Head of caudate nucleus (tissue), 42 donors: ENCODE results near the gene MARK3.

Experiments used
- DNase-seq, 42 donors: peaks; one replicate each; pipeline versions ENCODE4 v3.0.0 to v3.0.0-alpha.2; 2020 to 2021; ENCODE audit warnings: mixed read lengths in 7 of 42
- intact Hi-C: fragments of 100-400 bp; cut with DNase I; formaldehyde crosslinking; loops from one replicate; pipeline ENCODE4 v1.15.0; 2022

The MARK3 gene

GRCh38 chr14:103463149-103463548 is 77.9 kb downstream of the MARK3 start:
- intact Hi-C loops: no loop called here
- no peak for DNase-seq

GRCh38 chr14:103463851-103464250 is 78.6 kb downstream of the MARK3 start:
- DNase-seq: no peak
- intact Hi-C loops: no loop called here

DNA sequence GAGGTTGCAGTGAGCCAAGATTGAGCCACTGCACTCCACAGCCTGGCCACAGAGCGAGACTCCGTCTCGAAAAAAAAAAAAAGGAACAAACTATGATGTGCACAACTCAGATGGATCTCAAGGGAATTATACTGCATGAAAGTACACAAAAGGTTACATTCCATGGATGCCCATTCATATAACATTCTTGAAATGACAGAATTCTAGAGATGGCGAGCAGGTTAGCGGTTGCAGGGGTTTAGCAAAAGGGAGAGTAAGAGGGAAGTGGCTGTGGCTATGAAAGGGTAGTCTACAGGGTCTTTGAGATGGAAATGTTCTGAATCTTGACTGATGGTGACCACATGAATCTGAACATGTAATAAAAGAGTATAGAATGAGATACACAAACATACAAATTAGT is 87.7 kb downstream of the MARK3 start:
- intact Hi-C loops: no loop called here
- no peak for DNase-seq

GRCh38 chr14:103474893-103475292 is 89.7 kb downstream of the MARK3 start:
- intact Hi-C loops: no loop called here
- no peak for DNase-seq

DNA sequence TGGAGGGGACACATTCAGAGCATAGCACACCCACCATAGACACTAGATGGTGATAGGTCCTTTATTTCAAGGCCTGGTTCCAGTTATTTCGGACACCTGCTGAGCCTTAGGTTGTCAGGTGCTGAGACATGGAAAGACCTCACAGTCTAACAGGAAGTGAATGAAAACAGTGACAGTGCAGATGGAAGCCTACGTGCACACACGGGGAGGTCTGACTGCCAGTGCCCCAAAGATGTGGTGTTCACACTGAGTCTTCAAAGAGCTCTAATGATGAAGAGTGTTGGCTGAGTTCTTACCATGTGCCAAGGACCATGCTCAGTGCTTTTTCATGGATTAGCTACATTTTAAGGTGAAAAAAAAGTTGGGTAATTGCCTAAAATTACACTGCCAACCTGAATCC is 90.8 kb downstream of the MARK3 start:
- DNase-seq: no peak
- intact Hi-C loops: no loop called here

- no peak for DNase-seq
- intact Hi-C loops: no loop called here
Measured at GRCh38 chr14:103476631-103477030, 91.4 kb downstream of the MARK3 start.

DNA sequence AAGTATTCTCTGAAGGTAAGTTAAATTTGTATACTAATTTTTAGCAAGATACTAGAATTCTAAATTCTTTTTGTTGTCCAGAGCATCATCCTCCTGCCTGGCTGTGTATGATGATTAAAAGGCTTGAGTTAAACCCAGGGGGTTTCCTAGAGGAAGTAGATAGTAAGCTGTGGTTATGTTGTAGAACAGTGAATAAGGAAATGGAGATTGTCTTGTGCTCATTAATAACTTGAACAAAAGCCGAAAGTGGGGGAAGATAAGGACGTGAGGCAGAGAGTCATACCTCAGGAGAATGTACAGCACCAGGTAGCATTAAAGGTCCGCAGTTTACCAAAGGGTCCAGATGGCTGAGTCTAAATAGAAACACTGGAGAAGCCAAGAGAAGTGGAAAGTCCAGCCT is 95.4 kb downstream of the MARK3 start:
- intact Hi-C loops: no loop called here
- DNase-seq: no peak

GRCh38 chr14:103483600-103483999 is 98.4 kb downstream of the MARK3 start:
- DNase-seq: no peak
- intact Hi-C loops: no loop called here

GRCh38 chr14:103485504-103485903 is 100.3 kb downstream of the MARK3 start:
- no peak for DNase-seq

GRCh38 chr14:103488071-103488470 is 102.9 kb downstream of the MARK3 start:
- intact Hi-C loops: no loop called here
- no peak for DNase-seq

More at GRCh38 chr14:103485504-103485903, 100.3 kb downstream of the MARK3 start:
- intact Hi-C loops: no loop called here

- DNase-seq: no peak
- intact Hi-C loops: no loop called here
Measured at GRCh38 chr14:103488960-103489359, 103.7 kb downstream of the MARK3 start.

- no peak for DNase-seq
- intact Hi-C loops: loop anchor here (10.0 kb wide), 1 partner anchor 55 kb away; no protein-coding TSS in a partner anchor
Measured at GRCh38 chr14:103489621-103490020, 104.4 kb downstream of the MARK3 start.

- intact Hi-C loops: loop anchor here (10.0 kb wide), 1 partner anchor 53 kb away; no protein-coding TSS in a partner anchor
- DNase-seq: no peak
Measured at GRCh38 chr14:103491691-103492090, 106.5 kb downstream of the MARK3 start.

DNA sequence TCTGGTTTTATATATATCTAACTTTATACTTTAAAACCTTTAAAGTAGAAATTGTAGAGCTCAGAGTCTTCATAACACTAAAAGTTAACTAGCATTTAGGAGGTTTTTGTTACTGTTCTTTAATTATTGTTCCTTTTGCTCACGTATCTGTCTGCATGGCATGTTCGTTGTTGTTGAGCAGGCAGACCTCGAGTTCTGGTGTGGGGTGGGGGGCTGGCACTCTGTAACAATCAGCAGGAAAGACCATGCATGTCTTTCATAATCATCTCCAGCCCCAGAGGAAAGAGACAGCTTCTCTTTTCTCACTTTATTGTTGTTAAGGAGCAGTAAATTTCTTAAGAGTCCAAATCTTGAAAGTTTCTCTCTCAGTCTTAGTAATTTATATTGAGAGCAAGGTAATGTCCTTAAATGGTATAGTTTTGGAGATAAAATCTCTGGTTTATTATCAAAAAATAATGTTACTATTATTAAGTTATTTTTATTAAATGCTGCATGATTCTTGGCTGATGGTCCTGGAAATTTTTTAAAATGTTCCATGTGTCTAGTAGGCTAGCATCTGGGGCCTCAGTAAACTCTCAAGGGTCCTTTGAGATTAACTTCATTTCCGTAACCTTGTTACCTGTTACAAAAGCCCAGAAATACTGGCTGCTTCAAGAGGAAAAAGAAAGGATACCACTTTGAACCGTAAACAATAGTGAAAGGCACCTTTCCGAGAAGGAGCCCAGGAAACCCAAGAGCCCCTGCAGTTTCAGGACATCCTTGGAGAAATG is 107.1 kb downstream of the MARK3 start:
- intact Hi-C loops: loop anchor here (10.0 kb wide), 1 partner anchor 52 kb away; no protein-coding TSS in a partner anchor
- no peak for DNase-seq

DNA sequence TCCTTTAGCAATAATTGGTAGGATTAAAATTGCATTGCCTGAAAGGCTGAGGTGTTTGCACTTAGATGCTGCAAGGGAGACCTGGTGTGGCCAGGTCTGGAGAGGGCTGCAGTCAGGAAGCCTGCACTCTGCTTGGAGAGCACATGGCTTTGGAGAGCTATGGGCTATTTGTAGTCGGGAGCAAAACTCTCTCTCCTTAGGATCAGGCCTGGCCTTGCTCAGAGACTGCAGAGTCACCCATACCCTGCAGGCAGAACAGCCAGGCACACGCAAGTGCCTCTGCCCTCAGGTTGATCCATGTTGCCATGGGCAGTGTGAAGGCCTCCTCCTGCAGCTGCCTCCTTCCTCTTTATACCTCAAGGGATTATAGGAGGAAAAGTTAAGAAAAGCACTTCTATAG is 110.6 kb downstream of the MARK3 start:
- intact Hi-C loops: loop anchor here (10.0 kb wide), 1 partner anchor 49 kb away; no protein-coding TSS in a partner anchor

DNA sequence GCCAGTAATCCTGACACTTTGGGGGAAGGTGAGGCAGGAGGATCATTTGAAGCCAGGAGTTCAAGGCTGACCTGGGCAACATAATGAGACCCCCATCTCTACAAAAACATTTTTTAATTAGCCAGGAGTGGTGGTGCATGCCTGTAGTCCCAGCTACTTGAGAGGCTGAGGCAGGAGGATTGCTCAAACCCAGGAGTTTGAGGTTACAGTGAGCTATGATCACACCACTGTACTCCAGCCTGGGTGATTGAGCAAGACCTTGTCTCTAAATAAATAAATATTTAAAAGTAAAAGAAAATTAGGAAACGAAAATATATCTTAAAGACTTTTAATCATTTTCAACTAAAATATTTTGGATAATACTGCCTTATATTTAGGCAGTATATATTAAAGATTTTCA is 111.6 kb downstream of the MARK3 start:
- intact Hi-C loops: loop anchor here (10.0 kb wide), 1 partner anchor 48 kb away; no protein-coding TSS in a partner anchor
- peak in 1 of 42 donors; percentile 13 for DNase-seq

More for the DNA sequence above, 110.6 kb downstream of the MARK3 start:
- DNase-seq: no peak

DNA sequence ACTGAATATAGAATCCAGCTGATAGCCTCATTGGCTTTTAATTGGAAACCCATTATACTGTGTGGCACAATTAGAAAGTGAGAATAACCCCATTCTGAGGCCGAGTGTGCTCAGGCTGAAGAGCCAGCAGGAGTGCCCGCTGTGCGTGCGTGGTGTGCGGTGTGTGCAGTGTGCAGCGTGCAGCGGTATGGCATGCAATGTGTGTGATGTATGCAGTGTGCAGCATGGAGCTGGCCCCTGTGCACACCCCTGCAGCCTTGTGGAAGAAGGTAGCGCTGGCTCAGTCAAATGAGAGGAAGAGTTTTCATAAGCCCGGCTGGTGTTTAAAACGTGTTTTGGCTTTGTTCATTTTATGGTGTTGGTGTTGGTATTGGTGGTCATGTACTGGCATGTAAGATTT is 114.5 kb downstream of the MARK3 start:
- intact Hi-C loops: loop anchor here (10.0 kb wide), 1 partner anchor 45 kb away; no protein-coding TSS in a partner anchor
- DNase-seq: peak in 2 of 42 donors; percentile 23 to 34

DNA sequence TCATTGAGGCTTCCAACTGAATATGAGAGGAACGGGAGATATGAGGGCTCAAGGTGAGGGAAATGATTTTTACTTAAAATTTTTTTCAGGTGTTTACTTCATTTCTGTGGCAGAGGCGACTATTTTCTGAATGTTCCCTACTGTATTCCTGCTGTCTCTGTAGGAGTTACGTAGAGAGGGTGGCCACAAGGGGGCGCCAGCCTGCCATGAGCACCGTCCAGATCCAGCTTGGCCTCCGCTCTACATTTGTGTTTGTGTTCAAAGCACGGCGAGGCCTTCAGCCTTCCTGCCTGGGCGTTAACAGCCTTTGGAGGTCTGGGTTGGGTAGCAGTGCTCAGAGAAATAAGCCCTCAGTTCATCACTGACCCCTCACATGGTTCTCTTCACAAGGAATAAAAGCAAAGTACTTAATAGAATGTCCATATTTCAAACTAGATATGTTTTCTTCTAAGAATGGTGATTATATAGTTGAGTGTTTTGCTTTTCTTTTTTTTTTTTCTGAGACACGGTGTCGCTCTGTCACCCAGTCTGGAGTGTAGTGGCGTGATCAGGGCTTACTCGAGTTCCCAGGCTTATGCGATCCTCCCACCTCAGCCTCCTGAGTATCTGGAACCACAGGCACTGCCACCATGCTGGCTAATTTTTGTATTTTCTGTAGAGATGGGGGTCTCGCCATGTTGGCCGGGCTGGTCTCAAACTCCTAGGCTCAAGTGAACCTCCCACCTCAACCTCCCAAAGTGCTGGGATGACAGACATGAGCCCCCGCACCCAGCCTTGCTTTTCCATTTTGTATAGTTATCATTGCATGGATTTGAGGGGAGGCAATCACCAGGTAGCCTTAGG is 115.2 kb downstream of the MARK3 start:
- DNase-seq: peak; percentile 91 to 98 (median 96)
- intact Hi-C loops: no loop called here

- DNase-seq: peak in 4 of 42 donors; percentile 7 to 34 (median 20)
- intact Hi-C loops: no loop called here
Measured at GRCh38 chr14:103501041-103501870, 116.0 kb downstream of the MARK3 start.
